HG02970 (cell line): ENCODE measurements around the gene MAOB.
"Not testable (repeated sequence)": the region's sequence is repeated elsewhere in the genome, so short reads cannot be mapped to it uniquely, and the experiment has no call there.

ENCODE experiments used
- ATAC-seq: cut with Tn5 transposase; IDR thresholded peaks from one replicate; pipeline ENCODE4 v1.9.1; 2021; ENCODE audit warnings: mild to moderate bottlenecking, moderate library complexity, moderate number of reproducible peaks; ENCODE audit not compliant: unreplicated experiment, low FRiP score

The MAOB gene

GRCh38 chrX:43882294-43882681, at the start of gene MAOB:
MAOB (minus strand) TSS chrX:43882450; CDS start chrX:43882299, 151 bp downstream.
- no peak for ATAC-seq

GRCh38 chrX:43922032-43922431, 39.8 kb upstream of the MAOB start:
- not testable (repeated sequence) for ATAC-seq

GRCh38 chrX:43910772-43911171, 28.5 kb upstream of the MAOB start:
- ATAC-seq, result not testable (repeated sequence)

GRCh38 chrX:43910012-43910411, 27.8 kb upstream of the MAOB start:
- no peak for ATAC-seq

- ATAC-seq, result no peak
These were observed 26.9 kb upstream of the MAOB start for GRCh38 chrX:43909141-43909540.

GRCh38 chrX:43899878-43900815, 17.9 kb upstream of the MAOB start:
- no peak for ATAC-seq

- no peak for ATAC-seq
These were observed 16.3 kb upstream of the MAOB start for GRCh38 chrX:43898406-43899035.

GRCh38 chrX:43897290-43897689, 15.0 kb upstream of the MAOB start:
- no peak for ATAC-seq

- no peak for ATAC-seq
These were observed 10.2 kb upstream of the MAOB start for GRCh38 chrX:43892336-43892870.

GRCh38 chrX:43885617-43886016, 3.4 kb upstream of the MAOB start:
- no peak for ATAC-seq

GRCh38 chrX:43881410-43882293, 598 bp downstream of the MAOB start:
- ATAC-seq, result no peak

- ATAC-seq, result no peak
These were observed 1.8 kb downstream of the MAOB start for GRCh38 chrX:43880425-43880824.

GRCh38 chrX:43878906-43879526, 3.2 kb downstream of the MAOB start:
- no peak for ATAC-seq

GRCh38 chrX:43876680-43877079, 5.6 kb downstream of the MAOB start:
- ATAC-seq, result no peak

GRCh38 chrX:43870758-43871419, 11.4 kb downstream of the MAOB start:
- ATAC-seq, result no peak

GRCh38 chrX:43870011-43870410, 12.2 kb downstream of the MAOB start:
- no peak for ATAC-seq

GRCh38 chrX:43868791-43869190, 13.5 kb downstream of the MAOB start:
- ATAC-seq, result no peak

- no peak for ATAC-seq
These were observed 15.8 kb downstream of the MAOB start for GRCh38 chrX:43866423-43866822.

- no peak for ATAC-seq
These were observed 16.5 kb downstream of the MAOB start for GRCh38 chrX:43865791-43866190.

GRCh38 chrX:43862434-43862833, 19.8 kb downstream of the MAOB start:
- no peak for ATAC-seq
